HUES6 (cell line): ENCODE data around the gene VPS13D.
"Not testable (repeated sequence)": the region's sequence is repeated elsewhere in the genome, so short reads cannot be mapped to it uniquely, and the experiment has no call there.

Experiments used
- H3K27ac ChIP-seq: 2 replicates; pipeline ENCODE4 v1.7.0; 2013; ENCODE audit warnings: low read depth, mild to moderate bottlenecking, low read length, inconsistent platforms
- H3K27me3 ChIP-seq: 2 replicates; pipeline ENCODE4 v1.6.1; 2013; ENCODE audit warnings: low read length; ENCODE audit not compliant: control insufficient read depth, insufficient read depth
- H3K36me3 ChIP-seq: 2 replicates; pipeline ENCODE4 v1.6.1; 2013; ENCODE audit warnings: low read length; ENCODE audit not compliant: control insufficient read depth, insufficient read depth
- H3K4me1 ChIP-seq: 2 replicates; pipeline ENCODE4 v1.6.1; 2013; ENCODE audit warnings: low read length; ENCODE audit not compliant: control insufficient read depth, insufficient read depth
- H3K4me3 ChIP-seq: 2 replicates; pipeline ENCODE4 v1.5.1; 2013; ENCODE audit warnings: low read depth, low read length
- H3K9ac ChIP-seq: one replicate; pipeline ENCODE4 v1.6.1; 2013; ENCODE audit warnings: mild to moderate bottlenecking, low read length
- H3K9me3 ChIP-seq: 2 replicates; pipeline ENCODE4 v1.6.1; 2013; ENCODE audit warnings: low read depth, low read length; ENCODE audit not compliant: control insufficient read depth, insufficient read depth

The VPS13D gene

DNA sequence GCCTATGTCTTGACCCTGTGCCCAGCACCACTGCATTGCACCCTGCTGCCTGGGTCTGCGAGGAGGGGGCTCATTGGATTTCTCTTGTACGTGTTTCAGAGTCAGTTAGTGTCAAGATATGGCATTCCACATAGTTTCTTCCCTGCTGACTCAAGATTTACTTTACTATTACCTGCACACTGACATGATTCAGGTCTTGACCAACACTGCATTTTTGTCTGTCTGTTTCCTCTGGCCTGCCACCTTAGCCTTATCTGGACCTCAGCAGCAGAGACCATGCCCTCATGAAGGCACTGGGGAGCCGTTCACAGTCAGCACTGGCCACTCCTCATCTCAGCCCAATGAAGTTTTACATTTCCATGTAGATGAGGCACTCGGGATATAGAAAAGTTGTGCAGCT is 232.8 kb downstream of the VPS13D start:
- no peaks in the 10 kb centered on the region for H3K9me3 ChIP-seq
- H3K4me1 ChIP-seq: no peaks in the 10 kb centered on the region; the same call in 1 of the 2 replicates
- H3K27ac ChIP-seq: no peak overlapping the region
- H3K27me3 ChIP-seq: no peaks in the 10 kb centered on the region
- no peak overlapping the region for H3K4me3 ChIP-seq
- peaks cover 3% of the 10 kb centered on the region; the same call in 1 of the 2 replicates for H3K36me3 ChIP-seq
- no peak overlapping the region for H3K9ac ChIP-seq

DNA sequence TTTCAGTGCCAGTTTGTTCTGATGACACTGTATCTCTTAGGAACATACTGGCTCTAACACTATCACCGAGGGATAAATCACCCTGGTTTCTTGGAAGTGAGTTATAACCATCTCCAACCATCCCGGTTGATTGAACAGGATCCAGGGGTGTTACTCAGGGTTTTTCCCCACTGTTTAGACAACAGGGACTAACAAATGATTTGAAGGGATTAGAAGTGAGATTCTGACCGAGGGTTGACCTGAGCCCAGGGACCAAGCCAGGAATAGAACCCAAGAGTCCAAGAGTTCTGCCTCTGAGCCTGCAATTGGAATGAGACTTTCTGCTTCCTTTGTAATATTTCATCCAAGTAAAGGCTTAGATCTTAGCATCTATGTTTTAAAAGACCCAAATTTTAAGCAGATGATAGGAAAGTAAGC is 234.2 kb downstream of the VPS13D start:
- no peak overlapping the region for H3K4me3 ChIP-seq
- no peak overlapping the region for H3K27ac ChIP-seq
- no peak overlapping the region for H3K9ac ChIP-seq
- no peaks in the 10 kb centered on the region for H3K27me3 ChIP-seq
- H3K9me3 ChIP-seq: no peaks in the 10 kb centered on the region
- H3K36me3 ChIP-seq: peaks cover 3% of the 10 kb centered on the region; the same call in 1 of the 2 replicates
- no peaks in the 10 kb centered on the region; the same call in 1 of the 2 replicates for H3K4me1 ChIP-seq

DNA sequence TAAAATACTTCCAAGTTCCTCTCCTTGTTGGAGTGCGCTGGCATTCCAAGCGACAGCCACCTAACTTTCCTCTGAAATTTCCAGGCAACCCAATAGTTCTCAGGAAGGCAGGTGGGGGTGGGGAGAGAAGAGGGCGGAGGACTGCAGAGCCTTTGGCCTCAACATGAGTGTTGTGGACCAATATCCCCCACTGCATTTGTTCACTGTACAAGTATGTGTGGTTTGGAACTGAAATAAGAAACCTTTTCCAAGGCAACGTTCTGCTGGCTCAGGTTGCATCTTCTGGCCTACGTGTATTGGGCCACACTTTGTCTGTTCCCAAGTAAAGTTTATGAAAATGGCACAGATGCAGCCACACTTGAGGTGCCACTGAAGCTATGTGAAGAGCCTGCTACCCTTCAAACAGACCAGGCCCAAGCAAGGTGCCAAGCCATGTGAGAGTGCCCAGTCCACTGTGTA is 234.8 kb downstream of the VPS13D start:
- Histone ChIP-seq H3K36me3 (peaks cover 3% of the 10 kb centered on the region; the same call in 1 of the 2 replicates), H3K9ac (no peak overlapping the region), H3K27me3 (no peaks in the 10 kb centered on the region), H3K4me3 (no peak overlapping the region), H3K9me3 (no peaks in the 10 kb centered on the region), H3K27ac (no peak overlapping the region), H3K4me1 (no peaks in the 10 kb centered on the region; the same call in 1 of the 2 replicates)

DNA sequence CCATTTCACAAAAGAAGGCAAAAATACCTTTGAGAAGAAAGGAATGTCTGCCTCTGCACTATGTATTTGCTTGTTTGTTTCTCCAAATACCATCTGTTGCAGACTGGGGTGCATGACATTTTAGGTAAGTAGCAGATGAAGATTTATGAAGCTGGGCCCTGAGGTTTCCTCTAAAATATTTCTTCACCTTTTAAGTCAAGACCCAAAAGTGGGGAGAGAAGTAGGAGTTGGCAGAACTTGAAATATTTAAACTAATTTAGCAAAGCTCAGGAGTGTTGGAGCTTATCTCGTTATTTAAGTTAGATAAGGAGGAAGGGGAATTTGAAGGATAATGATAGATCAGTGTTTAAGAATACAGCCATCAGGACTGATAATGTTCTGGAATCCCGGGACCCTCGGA is 235.3 kb downstream of the VPS13D start:
- Histone ChIP-seq H3K9me3 (no peaks in the 10 kb centered on the region), H3K4me1 (no peaks in the 10 kb centered on the region; the same call in 1 of the 2 replicates), H3K9ac (no peak overlapping the region), H3K27ac (no peak overlapping the region), H3K27me3 (no peaks in the 10 kb centered on the region), H3K36me3 (peaks cover 3% of the 10 kb centered on the region; the same call in 1 of the 2 replicates), H3K4me3 (no peak overlapping the region)

DNA sequence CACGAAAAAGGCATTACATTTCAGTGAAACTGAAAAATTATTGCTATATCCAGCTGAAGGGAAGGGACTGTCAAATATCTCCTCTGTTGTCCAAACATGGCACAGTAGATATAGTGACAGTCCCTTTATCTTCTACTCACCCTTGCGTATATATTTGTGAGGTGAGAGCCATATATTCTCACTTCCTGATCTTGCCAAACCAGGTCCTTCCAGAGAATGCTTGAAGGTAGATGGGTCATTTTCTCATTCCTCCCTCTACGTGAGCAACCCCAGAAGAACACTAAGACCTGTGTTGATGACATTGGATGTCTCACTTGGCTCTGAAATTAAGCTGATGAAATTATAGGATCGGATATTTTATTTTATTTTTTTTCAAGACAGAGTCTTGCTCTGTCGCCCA is 237.0 kb downstream of the VPS13D start:
- Histone ChIP-seq H3K27ac (no peak overlapping the region), H3K4me1 (no peaks in the 10 kb centered on the region), H3K9me3 (no peaks in the 10 kb centered on the region), H3K9ac (no peak overlapping the region), H3K27me3 (no peaks in the 10 kb centered on the region), H3K36me3 (no peaks in the 10 kb centered on the region), H3K4me3 (no peak overlapping the region)

DNA sequence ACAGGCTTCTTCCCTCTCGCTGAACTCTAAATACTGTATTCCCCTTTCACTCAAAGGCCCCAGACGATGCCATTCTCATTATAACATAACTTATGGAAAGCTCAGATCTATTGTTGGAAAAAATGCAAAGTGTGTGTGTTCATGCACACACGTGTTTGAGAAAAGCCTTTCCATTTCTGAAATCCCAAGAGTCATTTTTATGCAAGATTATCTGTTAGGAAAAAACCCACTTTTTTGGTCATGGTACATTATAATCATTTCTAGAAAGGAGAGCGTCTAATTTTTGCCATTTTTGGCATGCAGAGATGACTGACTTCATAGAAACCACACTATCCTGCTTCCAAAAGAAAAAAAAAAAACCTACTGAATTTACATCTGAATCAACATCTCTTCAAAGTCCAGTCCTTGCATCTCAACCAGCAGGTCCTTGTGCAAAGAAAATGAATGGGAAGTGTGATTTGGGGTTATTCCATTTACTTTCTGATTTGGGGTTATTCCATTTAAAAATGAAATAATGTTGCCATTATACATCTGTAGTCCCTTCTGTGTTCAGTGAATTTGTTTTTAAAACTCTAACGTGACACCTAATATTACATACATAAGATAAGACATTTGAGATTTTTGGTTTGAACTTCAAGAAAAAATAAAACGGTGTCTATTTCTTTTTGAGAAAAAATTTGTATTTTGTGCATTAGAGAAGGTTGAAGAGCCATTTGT is 237.9 kb downstream of the VPS13D start:
- no peak overlapping the region for H3K9ac ChIP-seq
- no peak overlapping the region for H3K27ac ChIP-seq
- H3K9me3 ChIP-seq: peaks cover 1% of the 10 kb centered on the region; the same call in 1 of the 2 replicates
- no peaks in the 10 kb centered on the region for H3K4me1 ChIP-seq
- no peak overlapping the region for H3K4me3 ChIP-seq
- no peaks in the 10 kb centered on the region for H3K27me3 ChIP-seq
- H3K36me3 ChIP-seq: no peaks in the 10 kb centered on the region

DNA sequence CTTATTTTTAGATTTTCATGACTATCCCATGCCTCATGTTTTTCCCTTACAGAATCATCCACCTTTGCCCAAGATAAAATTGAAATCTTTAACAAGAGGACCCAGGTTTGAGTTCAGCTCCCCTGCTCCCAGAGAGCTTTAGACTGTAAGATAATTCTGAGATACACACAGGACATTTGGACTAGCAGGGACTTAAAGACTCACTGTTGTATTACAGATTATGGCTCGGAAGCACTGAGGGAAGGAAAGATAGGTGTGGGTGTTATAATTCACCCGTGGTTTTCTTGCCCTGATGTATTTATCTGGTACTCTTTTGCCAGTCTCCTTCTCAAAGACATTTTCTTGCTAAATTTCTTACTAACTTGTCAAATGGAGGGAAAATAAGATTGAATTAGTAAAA is 238.5 kb downstream of the VPS13D start:
- Histone ChIP-seq H3K36me3 (peaks cover 2% of the 10 kb centered on the region; the same call in 1 of the 2 replicates), H3K4me1 (no peaks in the 10 kb centered on the region), H3K9me3 (peaks cover 7% of the 10 kb centered on the region), H3K9ac (no peak overlapping the region), H3K4me3 (no peak overlapping the region), H3K27ac (no peak overlapping the region), H3K27me3 (no peaks in the 10 kb centered on the region)

DNA sequence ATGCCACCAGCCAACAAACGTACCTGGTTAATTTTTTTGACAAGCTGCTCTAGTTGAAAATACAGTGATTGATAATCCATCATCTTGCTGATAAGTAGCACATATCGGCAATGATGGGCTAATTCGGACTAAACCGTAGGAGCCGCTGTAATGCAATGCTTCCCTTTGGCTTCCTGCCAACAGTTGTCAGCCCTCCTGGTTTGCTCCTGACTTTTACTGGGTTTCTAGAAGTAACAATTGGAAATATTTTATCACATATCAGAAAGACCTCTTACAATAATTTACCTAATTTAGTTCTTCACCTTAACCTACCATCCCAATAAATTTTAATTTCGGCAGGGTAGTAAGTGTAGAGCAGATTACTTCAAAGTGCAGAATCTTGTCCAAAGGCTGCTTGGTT is 239.7 kb downstream of the VPS13D start:
- Histone ChIP-seq H3K9ac (no peak overlapping the region), H3K4me1 (no peaks in the 10 kb centered on the region), H3K27me3 (no peaks in the 10 kb centered on the region), H3K36me3 (peaks cover 10% of the 10 kb centered on the region), H3K27ac (no peak overlapping the region), H3K9me3 (peaks cover 19% of the 10 kb centered on the region), H3K4me3 (no peak overlapping the region)

DNA sequence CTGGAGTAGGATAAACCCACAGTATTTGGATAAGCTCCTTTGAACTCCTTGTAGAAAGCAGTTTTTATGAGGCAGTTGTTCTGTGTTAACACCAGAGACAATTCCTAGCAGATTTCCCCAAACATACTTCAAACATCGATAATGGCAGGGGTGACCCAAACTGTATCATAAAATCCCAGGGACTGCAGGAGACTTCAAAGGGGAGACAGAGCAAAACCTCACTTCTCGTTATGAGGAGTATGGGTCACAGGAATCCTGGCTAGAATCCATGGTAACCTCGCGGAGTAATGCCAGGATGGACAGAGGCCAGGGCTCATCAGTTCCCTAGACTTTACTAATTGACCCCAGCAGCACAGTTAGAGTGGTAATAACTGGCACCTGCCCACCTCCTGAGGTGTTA is 240.2 kb downstream of the VPS13D start:
- Histone ChIP-seq H3K9ac (no peak overlapping the region), H3K36me3 (peaks cover 12% of the 10 kb centered on the region), H3K4me1 (no peaks in the 10 kb centered on the region), H3K27ac (no peak overlapping the region), H3K9me3 (peaks cover 24% of the 10 kb centered on the region), H3K27me3 (no peaks in the 10 kb centered on the region), H3K4me3 (no peak overlapping the region)

DNA sequence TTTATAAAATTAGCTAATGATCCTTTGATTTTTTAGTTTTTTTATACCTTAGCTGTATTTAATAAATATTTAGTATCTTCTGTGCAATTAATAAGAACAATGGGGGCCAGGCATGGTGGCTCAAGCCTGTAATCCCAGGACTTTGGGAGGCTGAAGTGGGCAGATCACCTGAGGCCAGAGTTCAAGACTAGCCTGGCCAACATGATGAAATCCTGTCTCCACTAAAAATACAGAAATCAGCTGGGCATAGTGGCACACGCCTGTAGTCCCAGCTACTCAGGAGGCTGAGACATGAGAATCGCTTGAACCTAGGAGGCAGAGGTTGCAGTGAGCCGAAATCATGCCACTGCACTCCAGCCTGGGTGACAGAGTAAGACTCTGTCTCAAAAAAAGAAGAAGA is 241.1 kb downstream of the VPS13D start:
- H3K9ac ChIP-seq, H3K4me3 ChIP-seq, H3K27me3 ChIP-seq, H3K4me1 ChIP-seq, H3K27ac ChIP-seq: not testable (repeated sequence)
- peaks cover 14% of the 10 kb centered on the region for H3K36me3 ChIP-seq
- peaks cover 26% of the 10 kb centered on the region for H3K9me3 ChIP-seq

DNA sequence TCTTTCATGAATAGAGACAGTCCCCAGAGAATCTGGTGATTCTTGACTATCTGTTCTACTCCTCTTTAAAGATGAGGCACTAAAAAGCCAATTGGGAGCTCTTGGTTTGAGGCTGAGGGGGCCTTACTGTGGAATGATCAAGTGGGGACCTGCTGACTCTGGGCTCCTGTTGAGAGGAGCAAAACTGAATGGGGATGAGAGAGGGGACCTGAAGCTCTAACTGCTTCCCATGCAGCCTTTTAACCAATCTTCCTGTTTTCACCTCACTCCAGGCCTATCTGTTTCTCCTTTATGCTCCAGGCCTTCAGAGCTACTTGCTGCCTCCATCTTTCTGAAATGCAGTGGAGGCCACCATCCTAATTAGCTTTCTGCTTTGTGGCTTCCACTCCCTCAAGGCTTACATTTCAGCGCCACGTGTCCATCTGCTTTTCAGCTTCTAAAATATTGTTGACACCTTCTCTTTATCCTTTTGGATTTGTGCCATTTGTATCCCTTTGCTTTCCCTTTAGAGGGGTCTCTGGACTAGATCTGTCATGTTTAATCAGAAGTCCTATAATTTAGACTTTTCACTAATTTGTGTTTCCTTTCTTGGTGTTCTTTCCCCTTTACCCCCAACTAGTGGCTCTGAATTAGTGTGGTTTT is 242.4 kb downstream of the VPS13D start:
- peaks cover 26% of the 10 kb centered on the region for H3K9me3 ChIP-seq
- H3K4me1 ChIP-seq: no peaks in the 10 kb centered on the region
- peaks cover 14% of the 10 kb centered on the region for H3K36me3 ChIP-seq
- no peak overlapping the region for H3K4me3 ChIP-seq
- H3K27me3 ChIP-seq: no peaks in the 10 kb centered on the region
- H3K9ac ChIP-seq: no peak overlapping the region
- no peak overlapping the region for H3K27ac ChIP-seq
